Glutamatergic neuron (in vitro differentiated cells): Measurements from ENCODE around the gene IFT22. TPM values are rescaled to one million over a fixed set of nuclear protein-coding genes. Genes with fewer than 3 reads are reported as not detected.
"Not testable (repeated sequence)": the region's sequence is repeated elsewhere in the genome, so short reads cannot be mapped to it uniquely, and the experiment has no call there.

Experiments
- DNase-seq: peaks from one replicate; pipeline ENCODE4 v3.0.0; 2022
- H3K27ac Mint-ChIP-seq: one replicate; pipeline ENCODE4 v1.8.0; 2020; ENCODE audit warnings: mild to moderate bottlenecking, mixed read lengths, inconsistent platforms; ENCODE audit not compliant: unreplicated experiment
- H3K27me3 Mint-ChIP-seq: one replicate; pipeline ENCODE4 v1.8.0; 2020; ENCODE audit warnings: mild to moderate bottlenecking, moderate library complexity, mixed read lengths, inconsistent platforms; ENCODE audit not compliant: unreplicated experiment
- H3K36me3 Mint-ChIP-seq: one replicate; pipeline ENCODE4 v1.8.0; 2020; ENCODE audit warnings: mild to moderate bottlenecking, mixed read lengths, inconsistent platforms; ENCODE audit not compliant: unreplicated experiment
- H3K4me1 Mint-ChIP-seq: one replicate; pipeline ENCODE4 v1.8.0; 2020; ENCODE audit warnings: mild to moderate bottlenecking, low read depth, mixed read lengths, inconsistent platforms; ENCODE audit not compliant: unreplicated experiment
- H3K4me3 Mint-ChIP-seq: one replicate; pipeline ENCODE4 v1.8.0; 2020; ENCODE audit warnings: mild to moderate bottlenecking, mixed read lengths, inconsistent platforms; ENCODE audit not compliant: unreplicated experiment
- H3K9me3 Mint-ChIP-seq: one replicate; pipeline ENCODE4 v1.8.0; 2020; ENCODE audit warnings: mild to moderate bottlenecking, moderate library complexity, mixed read lengths, inconsistent platforms; ENCODE audit not compliant: unreplicated experiment
- CTCF ChIP-seq: fragments of 200-600 bp; sonication (generic); IDR thresholded peaks from one replicate; pipeline ENCODE4 v1.5.0; 2021; ENCODE audit not compliant: partially characterized antibody, unreplicated experiment
- total RNA-seq: library from RNA; stranded (reverse); fragmentation: NEBNext Ultra II Directional; extraction: Animal tissue kit (Norgen Biotek cat#: 25700); gene quantifications from one replicate; pipeline ENCODE4 v1.2.1, GENCODE V29; 2021; ENCODE audit not compliant: unreplicated experiment

Gene IFT22
- total RNA-seq, 1 donor from 2014 or later: 20.9 TPM

DNA sequence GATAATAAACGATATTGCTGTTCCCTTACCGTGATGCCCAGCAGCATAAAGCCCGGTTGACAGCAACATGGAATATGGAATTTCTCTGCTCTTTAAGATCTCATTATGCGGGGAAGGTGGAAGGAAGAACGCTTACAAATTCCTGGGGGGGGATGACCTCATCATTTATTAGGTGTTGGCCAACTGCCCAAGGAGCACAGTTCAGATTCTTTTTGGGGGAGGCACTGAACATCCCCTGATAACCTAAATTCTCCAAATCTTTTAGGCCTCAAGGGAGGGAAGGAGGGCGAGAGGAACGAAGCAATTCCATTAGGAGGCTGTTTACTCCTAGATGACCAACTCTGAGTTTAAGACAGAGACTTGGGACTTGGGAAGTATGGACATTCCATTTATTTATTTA is 35.8 kb upstream of the IFT22 start:
- TF ChIP-seq CTCF: no peak
- no peak for DNase-seq
- Mint-ChIP-seq H3K36me3 (no peaks in the 10 kb centered on the region), H3K27ac (peak overlapping the region; percentile 90), H3K4me3 (peak overlapping the region; percentile 74), H3K27me3 (no peaks in the 10 kb centered on the region), H3K4me1 (peaks cover 5% of the 10 kb centered on the region), H3K9me3 (peaks cover 2% of the 10 kb centered on the region)

DNA sequence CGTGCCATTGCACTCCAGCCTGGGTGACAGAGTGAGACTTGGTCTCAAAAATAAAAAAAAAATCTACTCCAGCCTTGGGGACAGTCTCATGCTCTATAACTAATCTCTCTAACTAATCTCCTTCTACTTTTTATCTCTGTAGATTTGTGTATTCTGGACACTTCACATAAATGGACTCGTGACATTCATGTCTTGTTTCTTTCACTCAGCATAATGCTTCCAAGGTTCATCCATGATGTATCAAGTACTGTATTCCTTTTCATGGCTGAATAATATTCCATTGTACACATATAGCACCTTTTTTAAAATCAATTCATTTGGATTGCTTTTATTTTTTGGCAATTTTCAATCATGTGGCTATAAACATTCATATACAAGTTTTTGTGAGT is 31.3 kb upstream of the IFT22 start:
- Mint-ChIP-seq H3K27me3 (peaks cover 2% of the 10 kb centered on the region), H3K27ac (no peak overlapping the region), H3K9me3 (peaks cover 2% of the 10 kb centered on the region), H3K4me1 (peaks cover 5% of the 10 kb centered on the region), H3K36me3 (peaks cover 4% of the 10 kb centered on the region), H3K4me3 (no peak overlapping the region)
- no peak for DNase-seq
- no peak for TF ChIP-seq CTCF

GRCh38 chr7:101349300-101349699 is 27.7 kb upstream of the IFT22 start:
- H3K36me3 Mint-ChIP-seq, DNase-seq, H3K27ac Mint-ChIP-seq, H3K4me1 Mint-ChIP-seq, H3K9me3 Mint-ChIP-seq, H3K4me3 Mint-ChIP-seq, H3K27me3 Mint-ChIP-seq: not testable (repeated sequence)

DNA sequence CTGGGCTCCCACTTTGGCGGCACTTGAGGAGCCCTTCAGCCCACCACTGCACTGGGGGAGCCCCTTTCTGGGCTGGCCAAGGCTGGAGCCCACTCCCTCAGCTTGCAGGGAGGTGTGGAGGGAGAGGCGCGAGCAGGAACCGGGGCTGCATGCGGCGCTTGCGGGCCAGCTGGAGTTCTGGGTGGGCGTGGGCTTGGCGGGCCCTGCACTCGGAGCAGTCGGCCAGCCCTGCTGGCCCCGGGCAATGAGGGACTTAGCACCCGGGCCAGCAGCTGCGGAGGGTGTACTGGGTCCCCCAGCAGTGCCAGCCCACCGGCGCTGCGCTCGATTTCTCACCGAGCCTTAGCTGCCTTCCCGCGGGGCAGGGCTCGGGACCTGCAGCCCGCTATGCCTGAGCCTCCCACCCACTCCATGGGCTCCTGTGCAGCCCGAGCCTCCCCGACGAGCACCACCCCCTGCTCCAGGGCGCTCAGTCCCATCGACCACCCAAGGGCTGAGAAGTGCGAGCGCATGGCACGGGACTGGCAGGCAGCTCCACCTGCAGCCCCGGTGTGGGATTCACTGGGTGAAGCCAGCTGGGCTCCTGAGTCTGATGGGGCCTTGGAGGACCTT is 26.9 kb upstream of the IFT22 start:
- H3K9me3 Mint-ChIP-seq, H3K27me3 Mint-ChIP-seq: not testable (repeated sequence)

GRCh38 chr7:101347477-101347876 is 25.9 kb upstream of the IFT22 start:
- Mint-ChIP-seq H3K9me3 (no peaks in the 10 kb centered on the region), H3K4me3 (no peak overlapping the region), H3K4me1 (no peaks in the 10 kb centered on the region), H3K36me3 (peaks cover 4% of the 10 kb centered on the region), H3K27ac (no peak overlapping the region), H3K27me3 (peaks cover 2% of the 10 kb centered on the region)
- no peak for DNase-seq
- no peak for TF ChIP-seq CTCF

More for the DNA sequence above, 26.9 kb upstream of the IFT22 start:
- not testable (repeated sequence) for H3K36me3 Mint-ChIP-seq, H3K4me1 Mint-ChIP-seq, H3K27ac Mint-ChIP-seq, H3K4me3 Mint-ChIP-seq, DNase-seq

- H3K27me3 Mint-ChIP-seq: peaks cover 2% of the 10 kb centered on the region
- DNase-seq: no peak
- H3K4me3 Mint-ChIP-seq: no peak overlapping the region
- no peak overlapping the region for H3K27ac Mint-ChIP-seq
- no peak for TF ChIP-seq CTCF
- no peaks in the 10 kb centered on the region for H3K36me3 Mint-ChIP-seq
- H3K4me1 Mint-ChIP-seq: no peaks in the 10 kb centered on the region
- H3K9me3 Mint-ChIP-seq: peaks cover 1% of the 10 kb centered on the region
These were observed 21.3 kb upstream of the IFT22 start for GRCh38 chr7:101342892-101343291.
